Sigmoid colon (tissue), 3 donors: ENCODE measurements around the gene ZP4.

ENCODE experiments used
- CTCF ChIP-seq, 4 experiments: fragments of 450-650 bp in 3 of 4; fragments of 200-600 bp in 1 of 4; IDR thresholded peaks; one replicate each; pipeline ENCODE4 v1.5.1; 2016 to 2019; ENCODE audit warnings: antibody characterized with exemption in 4 of 4, mild to moderate bottlenecking in 3 of 4, moderate library complexity in 2 of 4
- POLR2A ChIP-seq, 2 donors: fragments of 450-650 bp; IDR thresholded peaks; one replicate each; pipeline ENCODE4 v1.6.1; 2016; ENCODE audit warnings: antibody characterized with exemption in 2 of 2, mild to moderate bottlenecking in 2 of 2, moderate library complexity in 2 of 2

GRCh38 chr1:237838904-237839534, 51.7 kb downstream of the ZP4 start:
- TF ChIP-seq CTCF (IDR thresholded peaks at IDR 0.05), result no peak
- TF ChIP-seq POLR2A (IDR thresholded peaks at IDR 0.05), result no peak
